GM12878 (cell line): ENCODE results near the gene MGLL.

Source experiments
- CEBPB ChIP-seq, 2 experiments: fragments of 150-350 bp in 1 of 2; IDR thresholded peaks; 2 replicates each; pipeline ENCODE4 v1.6.1; 2012 to 2014; ENCODE audit warnings: low read depth in 2 of 2, low read length in 2 of 2, borderline replicate concordance in 1 of 2, inconsistent platforms in 1 of 2
- FOXK2 ChIP-seq: fragments of 450-650 bp; IDR thresholded peaks from 2 replicates; pipeline ENCODE4 v1.6.1; 2017; ENCODE audit warnings: mild to moderate bottlenecking, moderate library complexity
- HDAC2 ChIP-seq: fragments of 200-600 bp; sonication (generic); IDR thresholded peaks from 2 replicates; pipeline ENCODE4 v1.6.1; 2017
- JUNB ChIP-seq: IDR thresholded peaks from 2 replicates; pipeline ENCODE4 v1.6.1; 2016; ENCODE audit warnings: antibody characterized with exemption, mild to moderate bottlenecking
- POLR2AphosphoS5 ChIP-seq: IDR thresholded peaks from 2 replicates; pipeline ENCODE4 v1.6.1; 2011; ENCODE audit warnings: mild to moderate bottlenecking, low read length, inconsistent platforms
- SRF ChIP-seq, 2 experiments: IDR thresholded peaks; 2 replicates each; pipeline ENCODE4 v1.6.1; 2011; ENCODE audit warnings: low read depth in 2 of 2, low read length in 2 of 2, mild to moderate bottlenecking in 1 of 2, moderate library complexity in 1 of 2
- ZNF274 ChIP-seq: IDR thresholded peaks from one replicate; pipeline ENCODE4 v1.8.0; 2011; ENCODE audit not compliant: insufficient read length, insufficient read depth
- TF ChIP-seq, protein P1 (sequence below), 3 experiments: IDR thresholded peaks in 2 of 3; conservative IDR thresholded peaks in 1 of 3; 2 replicates each; pipeline ENCODE4 v1.5.1; 2011; ENCODE audit warnings: low read depth in 3 of 3, low read length in 3 of 3, mild to moderate bottlenecking in 3 of 3, control low read depth in 2 of 3, moderate library complexity in 2 of 3, inconsistent platforms in 1 of 3, mixed read lengths in 1 of 3; ENCODE audit not compliant: control insufficient read depth in 2 of 3, insufficient read depth in 1 of 3; ENCODE audit errors: extremely low read depth in 1 of 3
- TF ChIP-seq, protein P2 (sequence below): fragments of 450-650 bp; IDR thresholded peaks from 2 replicates; pipeline ENCODE4 v1.6.1; 2017; ENCODE audit warnings: antibody characterized with exemption, mild to moderate bottlenecking, moderate library complexity

DNA sequence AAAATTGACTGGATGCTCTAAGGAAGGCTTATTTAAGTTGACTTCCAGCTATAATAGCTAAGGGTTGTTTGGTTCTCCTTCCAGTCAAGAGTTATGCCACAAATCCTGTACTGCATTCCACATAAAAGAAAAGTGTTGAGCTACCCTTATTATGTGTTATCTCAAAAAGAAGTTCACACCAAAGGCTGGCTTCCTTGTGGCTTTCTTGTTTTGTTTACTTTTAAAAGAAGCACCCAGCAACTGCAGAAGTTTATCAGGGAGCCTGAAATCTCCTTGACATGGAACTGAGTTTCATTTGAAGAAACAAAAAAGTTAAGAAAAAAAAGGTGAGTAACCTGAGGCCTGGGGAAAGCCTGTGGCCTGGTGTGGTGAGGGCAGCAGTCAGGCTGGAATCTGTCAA lies 10.2 kb downstream of the MGLL start:
- TF ChIP-seq, protein P1, sequence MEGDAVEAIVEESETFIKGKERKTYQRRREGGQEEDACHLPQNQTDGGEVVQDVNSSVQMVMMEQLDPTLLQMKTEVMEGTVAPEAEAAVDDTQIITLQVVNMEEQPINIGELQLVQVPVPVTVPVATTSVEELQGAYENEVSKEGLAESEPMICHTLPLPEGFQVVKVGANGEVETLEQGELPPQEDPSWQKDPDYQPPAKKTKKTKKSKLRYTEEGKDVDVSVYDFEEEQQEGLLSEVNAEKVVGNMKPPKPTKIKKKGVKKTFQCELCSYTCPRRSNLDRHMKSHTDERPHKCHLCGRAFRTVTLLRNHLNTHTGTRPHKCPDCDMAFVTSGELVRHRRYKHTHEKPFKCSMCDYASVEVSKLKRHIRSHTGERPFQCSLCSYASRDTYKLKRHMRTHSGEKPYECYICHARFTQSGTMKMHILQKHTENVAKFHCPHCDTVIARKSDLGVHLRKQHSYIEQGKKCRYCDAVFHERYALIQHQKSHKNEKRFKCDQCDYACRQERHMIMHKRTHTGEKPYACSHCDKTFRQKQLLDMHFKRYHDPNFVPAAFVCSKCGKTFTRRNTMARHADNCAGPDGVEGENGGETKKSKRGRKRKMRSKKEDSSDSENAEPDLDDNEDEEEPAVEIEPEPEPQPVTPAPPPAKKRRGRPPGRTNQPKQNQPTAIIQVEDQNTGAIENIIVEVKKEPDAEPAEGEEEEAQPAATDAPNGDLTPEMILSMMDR (IDR thresholded peaks at IDR 0.05 in 2 of 3, conservative IDR thresholded peaks at IDR 0.05 in 1 of 3; ENCODE audit: control insufficient read depth in 2 of 3, extremely low read depth in 1 of 3, insufficient read depth in 1 of 3, low read depth in 3 of 3, low read length in 3 of 3) = no peak
- TF ChIP-seq, protein P2, sequence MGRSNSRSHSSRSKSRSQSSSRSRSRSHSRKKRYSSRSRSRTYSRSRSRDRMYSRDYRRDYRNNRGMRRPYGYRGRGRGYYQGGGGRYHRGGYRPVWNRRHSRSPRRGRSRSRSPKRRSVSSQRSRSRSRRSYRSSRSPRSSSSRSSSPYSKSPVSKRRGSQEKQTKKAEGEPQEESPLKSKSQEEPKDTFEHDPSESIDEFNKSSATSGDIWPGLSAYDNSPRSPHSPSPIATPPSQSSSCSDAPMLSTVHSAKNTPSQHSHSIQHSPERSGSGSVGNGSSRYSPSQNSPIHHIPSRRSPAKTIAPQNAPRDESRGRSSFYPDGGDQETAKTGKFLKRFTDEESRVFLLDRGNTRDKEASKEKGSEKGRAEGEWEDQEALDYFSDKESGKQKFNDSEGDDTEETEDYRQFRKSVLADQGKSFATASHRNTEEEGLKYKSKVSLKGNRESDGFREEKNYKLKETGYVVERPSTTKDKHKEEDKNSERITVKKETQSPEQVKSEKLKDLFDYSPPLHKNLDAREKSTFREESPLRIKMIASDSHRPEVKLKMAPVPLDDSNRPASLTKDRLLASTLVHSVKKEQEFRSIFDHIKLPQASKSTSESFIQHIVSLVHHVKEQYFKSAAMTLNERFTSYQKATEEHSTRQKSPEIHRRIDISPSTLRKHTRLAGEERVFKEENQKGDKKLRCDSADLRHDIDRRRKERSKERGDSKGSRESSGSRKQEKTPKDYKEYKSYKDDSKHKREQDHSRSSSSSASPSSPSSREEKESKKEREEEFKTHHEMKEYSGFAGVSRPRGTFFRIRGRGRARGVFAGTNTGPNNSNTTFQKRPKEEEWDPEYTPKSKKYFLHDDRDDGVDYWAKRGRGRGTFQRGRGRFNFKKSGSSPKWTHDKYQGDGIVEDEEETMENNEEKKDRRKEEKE = no peak
- TF ChIP-seq SRF (IDR thresholded peaks at IDR 0.05; ENCODE audit: low read depth in 2 of 2, low read length in 2 of 2) = no peak
- TF ChIP-seq ZNF274 = no peak
- no peak for TF ChIP-seq JUNB
- no peak for TF ChIP-seq FOXK2
- TF ChIP-seq CEBPB (IDR thresholded peaks at IDR 0.05; ENCODE audit: borderline replicate concordance in 1 of 2, low read depth in 2 of 2, low read length in 2 of 2) = no peak
- TF ChIP-seq POLR2AphosphoS5 = no peak
- TF ChIP-seq HDAC2 = no peak
